ENCODE results near the gene HLA-DMA.

HLA-DMA gene

GRCh38 chr6:32952817-32953739 lies at the start of gene HLA-DMA:
TSS of gene HLA-DMA (minus strand) at chr6:32953097. CDS start at chr6:32953036, 61 bp downstream.
- H3K27ac Mint-ChIP-seq = peak within 1 kb of the TSS; percentile 87
- H3K36me3 Mint-ChIP-seq = peaks cover 3% of the 10 kb centered on the region
- peak within 1 kb of the TSS; percentile 82 for H3K4me3 Mint-ChIP-seq

GRCh38 chr6:33001685-33002084 lies 48.8 kb upstream of the HLA-DMA start:
- H3K36me3 Mint-ChIP-seq = no peaks in the 10 kb centered on the region
- no peak overlapping the region for H3K27ac Mint-ChIP-seq

More at GRCh38 chr6:32952817-32953739, at the start of gene HLA-DMA:
- no peaks in the 10 kb centered on the region for H3K27me3 Mint-ChIP-seq
- H3K4me1 Mint-ChIP-seq (ENCODE audit: low read depth) = peaks cover 56% of the 10 kb centered on the region
- no peaks in the 10 kb centered on the region for H3K9me3 Mint-ChIP-seq (ENCODE audit: low read depth)

GRCh38 chr6:33000055-33000454 lies 47.2 kb upstream of the HLA-DMA start:
- peaks cover 3% of the 10 kb centered on the region for H3K27me3 Mint-ChIP-seq
- no peak overlapping the region for H3K4me3 Mint-ChIP-seq
- H3K9me3 Mint-ChIP-seq (ENCODE audit: low read depth) = no peaks in the 10 kb centered on the region
- H3K4me1 Mint-ChIP-seq (ENCODE audit: low read depth) = peaks cover 8% of the 10 kb centered on the region
- H3K27ac Mint-ChIP-seq = no peak overlapping the region
- no peaks in the 10 kb centered on the region for H3K36me3 Mint-ChIP-seq

More at GRCh38 chr6:33001685-33002084, 48.8 kb upstream of the HLA-DMA start:
- peaks cover 2% of the 10 kb centered on the region for H3K27me3 Mint-ChIP-seq
- peaks cover 8% of the 10 kb centered on the region for H3K4me1 Mint-ChIP-seq (ENCODE audit: low read depth)
- H3K4me3 Mint-ChIP-seq = no peak overlapping the region
- H3K9me3 Mint-ChIP-seq (ENCODE audit: low read depth) = no peaks in the 10 kb centered on the region

GRCh38 chr6:32995448-32995847 lies 42.6 kb upstream of the HLA-DMA start:
- peaks cover 8% of the 10 kb centered on the region for H3K27me3 Mint-ChIP-seq
- H3K4me1 Mint-ChIP-seq (ENCODE audit: low read depth) = peaks cover 7% of the 10 kb centered on the region
- H3K4me3 Mint-ChIP-seq = no peak overlapping the region
- no peak overlapping the region for H3K27ac Mint-ChIP-seq
- no peaks in the 10 kb centered on the region for H3K36me3 Mint-ChIP-seq
- no peaks in the 10 kb centered on the region for H3K9me3 Mint-ChIP-seq (ENCODE audit: low read depth)

GRCh38 chr6:32993363-32993973 lies 40.6 kb upstream of the HLA-DMA start:
- Mint-ChIP-seq H3K4me1 (ENCODE audit: low read depth) (no peaks in the 10 kb centered on the region), H3K27ac (no peak overlapping the region), H3K36me3 (no peaks in the 10 kb centered on the region), H3K9me3 (ENCODE audit: low read depth) (no peaks in the 10 kb centered on the region), H3K4me3 (no peak overlapping the region), H3K27me3 (peaks cover 8% of the 10 kb centered on the region)

GRCh38 chr6:32991972-32992371 lies 39.1 kb upstream of the HLA-DMA start:
- no peaks in the 10 kb centered on the region for H3K9me3 Mint-ChIP-seq (ENCODE audit: low read depth)
- no peak overlapping the region for H3K27ac Mint-ChIP-seq
- peaks cover 6% of the 10 kb centered on the region for H3K27me3 Mint-ChIP-seq
- no peak overlapping the region for H3K4me3 Mint-ChIP-seq
- H3K4me1 Mint-ChIP-seq (ENCODE audit: low read depth) = no peaks in the 10 kb centered on the region
- H3K36me3 Mint-ChIP-seq = no peaks in the 10 kb centered on the region

GRCh38 chr6:32989368-32989767 lies 36.5 kb upstream of the HLA-DMA start:
- Mint-ChIP-seq H3K4me1 (ENCODE audit: low read depth) (peaks cover 5% of the 10 kb centered on the region), H3K4me3 (no peak overlapping the region), H3K27ac (no peak overlapping the region), H3K36me3 (no peaks in the 10 kb centered on the region), H3K27me3 (peaks cover 5% of the 10 kb centered on the region), H3K9me3 (ENCODE audit: low read depth) (no peaks in the 10 kb centered on the region)

GRCh38 chr6:32984622-32985389 lies 31.9 kb upstream of the HLA-DMA start:
- no peaks in the 10 kb centered on the region for H3K9me3 Mint-ChIP-seq (ENCODE audit: low read depth)
- peak overlapping the region; percentile 73 for H3K27ac Mint-ChIP-seq
- H3K4me1 Mint-ChIP-seq (ENCODE audit: low read depth) = peaks cover 16% of the 10 kb centered on the region
- no peaks in the 10 kb centered on the region for H3K27me3 Mint-ChIP-seq
- no peak overlapping the region for H3K4me3 Mint-ChIP-seq
- H3K36me3 Mint-ChIP-seq = no peaks in the 10 kb centered on the region

- Mint-ChIP-seq H3K27me3 (no peaks in the 10 kb centered on the region), H3K9me3 (ENCODE audit: low read depth) (no peaks in the 10 kb centered on the region), H3K4me1 (ENCODE audit: low read depth) (peaks cover 16% of the 10 kb centered on the region), H3K27ac (peak overlapping the region; percentile 73), H3K4me3 (no peak overlapping the region), H3K36me3 (no peaks in the 10 kb centered on the region)
Observed at GRCh38 chr6:32983964-32984621, 31.2 kb upstream of the HLA-DMA start.

GRCh38 chr6:32983493-32983848 lies 30.6 kb upstream of the HLA-DMA start:
- no peak overlapping the region for H3K4me3 Mint-ChIP-seq
- peak overlapping the region; percentile 47 for H3K27ac Mint-ChIP-seq
- no peaks in the 10 kb centered on the region for H3K27me3 Mint-ChIP-seq
- no peaks in the 10 kb centered on the region for H3K36me3 Mint-ChIP-seq
- no peaks in the 10 kb centered on the region for H3K9me3 Mint-ChIP-seq (ENCODE audit: low read depth)
- H3K4me1 Mint-ChIP-seq (ENCODE audit: low read depth) = peaks cover 20% of the 10 kb centered on the region

- H3K4me3 Mint-ChIP-seq = no peak overlapping the region
- no peaks in the 10 kb centered on the region for H3K9me3 Mint-ChIP-seq (ENCODE audit: low read depth)
- H3K27me3 Mint-ChIP-seq = no peaks in the 10 kb centered on the region
- no peaks in the 10 kb centered on the region for H3K36me3 Mint-ChIP-seq
- H3K27ac Mint-ChIP-seq = peak overlapping the region; percentile 4
- H3K4me1 Mint-ChIP-seq (ENCODE audit: low read depth) = peaks cover 25% of the 10 kb centered on the region
Observed at GRCh38 chr6:32982702-32983492, 30.0 kb upstream of the HLA-DMA start.

- Mint-ChIP-seq H3K4me1 (ENCODE audit: low read depth) (peaks cover 31% of the 10 kb centered on the region), H3K36me3 (no peaks in the 10 kb centered on the region), H3K27me3 (no peaks in the 10 kb centered on the region), H3K4me3 (no peak overlapping the region), H3K27ac (peak overlapping the region; percentile 74), H3K9me3 (ENCODE audit: low read depth) (no peaks in the 10 kb centered on the region)
Observed at GRCh38 chr6:32982084-32982701, 29.3 kb upstream of the HLA-DMA start.

GRCh38 chr6:32980488-32981038 lies 27.7 kb upstream of the HLA-DMA start:
- Mint-ChIP-seq H3K4me1 (ENCODE audit: low read depth) (peaks cover 46% of the 10 kb centered on the region), H3K27ac (peak overlapping the region; percentile 34), H3K27me3 (no peaks in the 10 kb centered on the region), H3K9me3 (ENCODE audit: low read depth) (no peaks in the 10 kb centered on the region), H3K36me3 (peaks cover 11% of the 10 kb centered on the region), H3K4me3 (no peak overlapping the region)

All from activated naive CD8-positive, alpha-beta T cell (primary cell).